K562 (cell line): ENCODE results near the gene RIPK3. TPM values are rescaled to one million over a fixed set of nuclear protein-coding genes. Genes with fewer than 3 reads are reported as not detected.

Experiments used
- ATAC-seq: fragments of 200-7000 bp; cut with Tn5 transposase; 3 replicates; pipeline ENCODE4 v1.9.1; 2020; ENCODE audit warnings: moderate library complexity
- BruUV-seq: library from RNA; stranded (reverse); fragments of 400-500 nt; replicated peaks from 2 replicates; lab custom pipeline; 2021; lab: Mats Ljungman, UMichigan
- CTCF ChIA-PET: fragments of 300-600 bp; formaldehyde crosslinking; extraction: SDS; loops from one replicate; lab custom pipeline; 2021; ENCODE audit warnings: low intra/inter-chr PET ratio; lab: Yijun Ruan, JAX
- POLR2A ChIA-PET: fragments of 300-600, 350-650 bp; sonication (Branson Sonifier 250); formaldehyde crosslinking; extraction: SDS; loops from one replicate; lab custom pipeline; 2021; ENCODE audit warnings: antibody characterized with exemption, inconsistent platforms; lab: Yijun Ruan, JAX
- DNase-seq, 4 experiments: peaks; one replicate each; pipeline versions ENCODE4 v3.0.0 to v3.0.0-alpha.2; 2011 to 2018; ENCODE audit warnings: low spot score in 3 of 4, mixed read lengths in 3 of 4; ENCODE audit errors: extremely low read depth in 1 of 4
- FAIRE-seq: peaks from 2 replicates; lab custom pipeline; 2011; peaks lifted over from hg19 to GRCh38; lab: Jason Lieb, UNC
- H2AFZ ChIP-seq: 2 replicates; pipeline ENCODE4 v1.6.0; 2011; ENCODE audit warnings: low read depth, low read length, control low read depth, inconsistent platforms
- H3K27ac ChIP-seq: fragments of 200-600 bp; 3 replicates; pipeline ENCODE4 v1.8.0; 2011; ENCODE audit warnings: low read depth, mild to moderate bottlenecking, control low read depth, inconsistent platforms, low read length, moderate library complexity, mixed read lengths; ENCODE audit errors: extremely low read depth
- H3K27me3 ChIP-seq, 2 experiments: fragments of 300-600 bp in 1 of 2; 2 replicates in 1 of 2; 3 replicates in 1 of 2; pipeline versions ENCODE4 v1.6.0 to v1.8.0; 2011; ENCODE audit warnings: inconsistent platforms in 2 of 2, low read length in 2 of 2, mild to moderate bottlenecking in 1 of 2, mixed read lengths in 1 of 2, moderate library complexity in 1 of 2; ENCODE audit not compliant: control insufficient read depth in 2 of 2, insufficient read depth in 2 of 2
- H3K36me3 ChIP-seq: fragments of 300-600 bp; 3 replicates; pipeline ENCODE4 v1.8.0; 2011; ENCODE audit warnings: mild to moderate bottlenecking, low read length, inconsistent platforms; ENCODE audit not compliant: control insufficient read depth, insufficient read depth
- H3K4me1 ChIP-seq, 2 experiments: fragments of 200-600 bp in 1 of 2; replicated peaks in 1 of 2; 2 replicates in 1 of 2; 3 replicates in 1 of 2; pipeline versions ENCODE4 v1.5.1 to v1.8.0; 2011; ENCODE audit warnings: inconsistent platforms in 2 of 2, low read length in 2 of 2, mild to moderate bottlenecking in 1 of 2, mixed read lengths in 1 of 2, moderate library complexity in 1 of 2; ENCODE audit not compliant: control insufficient read depth in 2 of 2, insufficient read depth in 2 of 2
- H3K4me2 ChIP-seq: 2 replicates; pipeline ENCODE4 v1.6.1; 2011; ENCODE audit warnings: low read length, control low read depth, inconsistent platforms, mixed read lengths; ENCODE audit not compliant: insufficient read depth
- H3K4me3 ChIP-seq: fragments of 200-600 bp; sonication (generic), shearing (Covaris generic); 2 replicates; pipeline ENCODE4 v1.5.1; 2016; ENCODE audit warnings: control low read depth, inconsistent platforms
- H3K79me2 ChIP-seq: fragments of 200-600 bp; 3 replicates; pipeline ENCODE4 v1.8.0; 2011; ENCODE audit warnings: low read length, inconsistent platforms; ENCODE audit not compliant: control insufficient read depth, insufficient read depth
- H3K9ac ChIP-seq, 2 experiments: 2 replicates each; pipeline versions ENCODE4 v1.6.0 to v1.6.1; 2011; ENCODE audit warnings: low read depth in 2 of 2, low read length in 2 of 2, control low read depth in 1 of 2, inconsistent platforms in 1 of 2, mild to moderate bottlenecking in 1 of 2, mixed read lengths in 1 of 2; ENCODE audit not compliant: insufficient read depth in 1 of 2
- H3K9me1 ChIP-seq: one replicate; pipeline ENCODE4 v1.6.0; 2011; ENCODE audit warnings: inconsistent platforms, mild to moderate bottlenecking, low read length, moderate library complexity; ENCODE audit not compliant: control insufficient read depth, insufficient read depth
- H3K9me3 ChIP-seq: replicated peaks from 2 replicates; pipeline ENCODE4 v1.5.1; 2011; ENCODE audit warnings: low read depth, low read length, inconsistent platforms; ENCODE audit not compliant: control insufficient read depth, insufficient read depth
- H4K20me1 ChIP-seq: replicated peaks from 2 replicates; pipeline ENCODE4 v1.6.1; 2011; ENCODE audit warnings: low read length, inconsistent platforms, mixed read lengths; ENCODE audit not compliant: control insufficient read depth, insufficient read depth
- NFRKB ChIP-seq: fragments of 450-650 bp; IDR thresholded peaks from 2 replicates; pipeline ENCODE4 v1.6.1; 2016; ENCODE audit warnings: low read depth
- STAT5A ChIP-seq: IDR thresholded peaks from 2 replicates; pipeline ENCODE4 v1.6.1; 2012; ENCODE audit warnings: low read length, inconsistent platforms, borderline replicate concordance
- WGBS: fragments of 100-300 bp; shearing (Covaris generic); methylation state at CpG from one replicate; pipeline ENCODE4 v1.1.6; 2016; ENCODE audit warnings: low coverage, mixed read lengths; ENCODE audit not compliant: insufficient coverage; ENCODE audit errors: missing lambda C conversion rate; 5-methylcytosine and 5-hydroxymethylcytosine counted together
- in situ Hi-C: fragments of 300-500 bp; cut with MboI; formaldehyde crosslinking; loops from 4 replicates; pipeline ENCODE4 v1.15.0; 2018; ENCODE audit warnings: inconsistent platforms, mixed read lengths
- intact Hi-C: fragments of 100-400 bp; cut with micrococcal nuclease; formaldehyde crosslinking; loops from 2 replicates; pipeline ENCODE4 v1.14.2; 2022
- polyA plus RNA-seq, 8 experiments: library from polyadenylated mRNA; depleted of rRNA in 4 of 8; stranded (reverse) in 5 of 8; unstranded in 3 of 8; fragments of >200 nt; fragmentation: Nextera tagmentation in 2 of 8; fragmentation: Illumina TruSeq in 1 of 8; extraction: Ambion mirVana in 2 of 8; extraction: Trizol in 1 of 8; gene quantifications; 2 replicates each; pipeline versions ENCODE4 v1.2.1 to v1.2.3, GENCODE V29; 2011 to 2014; ENCODE audit warnings: inconsistent platforms in 1 of 8, missing spikeins in 1 of 8
- total RNA-seq, 7 experiments: library from RNA; depleted of rRNA in 6 of 7; stranded (reverse); fragments of >200 nt in 6 of 7; fragmentation: Illumina TruSeq in 2 of 7; extraction: Trizol in 2 of 7; gene quantifications; 2 replicates each; pipeline versions ENCODE4 v1.2.1 to v1.2.3, GENCODE V29; 2011 to 2021; ENCODE audit warnings: low replicate concordance in 1 of 7
- TF ChIP-seq, protein P1 (sequence below): fragments of 250-450 bp; sonication (Bioruptor Pico); IDR thresholded peaks from 2 replicates; pipeline ENCODE4 v1.4.0; 2020; ENCODE audit warnings: mild to moderate bottlenecking, moderate library complexity
- TF ChIP-seq, protein P2 (sequence below): fragments of 250-450 bp; sonication (Bioruptor Pico); IDR thresholded peaks from 2 replicates; pipeline ENCODE4 v1.5.0; 2021

RIPK3 gene
- total and polyA plus RNA-seq, 9 of the 15 experiments (the other 6 are each of a cell fraction or from before 2014, with no cell fraction given), result 0.03 to 0.43 (median 0.28) TPM; not detected in 3

DNA sequence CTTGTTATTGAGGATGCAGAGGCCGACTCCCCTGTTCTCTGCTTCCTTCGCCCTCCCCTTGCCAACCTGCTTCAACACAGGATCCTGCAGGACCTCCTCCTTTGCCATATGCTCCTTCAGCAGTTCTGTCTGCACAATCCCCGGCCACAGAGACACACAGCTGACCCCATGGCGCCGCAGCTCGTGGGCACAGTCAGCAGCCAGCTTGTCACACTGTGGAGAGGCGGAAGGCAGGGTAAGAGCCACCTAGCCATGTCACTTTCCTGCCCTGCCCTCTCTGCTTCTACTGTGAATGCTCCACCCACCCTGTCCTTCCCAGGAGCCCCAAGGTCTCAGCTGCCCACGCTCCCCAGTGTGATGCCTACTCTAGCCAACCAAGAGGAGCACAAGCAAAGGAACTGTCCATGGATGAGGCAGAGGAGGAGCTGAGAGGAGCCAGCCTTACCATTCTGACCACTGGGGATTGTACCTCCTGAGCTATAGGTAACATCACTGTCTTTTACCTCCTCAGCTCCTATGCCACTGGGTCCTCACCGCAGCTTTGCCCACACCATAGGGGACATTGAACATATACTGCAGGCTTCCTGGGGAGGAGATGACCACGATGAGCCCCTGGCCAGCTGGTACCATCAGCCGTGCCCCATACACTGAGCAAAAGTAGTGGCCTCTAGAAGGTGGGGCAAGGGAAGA lies 47.5 kb downstream of the RIPK3 start (continued):
- TF ChIP-seq, protein P1, sequence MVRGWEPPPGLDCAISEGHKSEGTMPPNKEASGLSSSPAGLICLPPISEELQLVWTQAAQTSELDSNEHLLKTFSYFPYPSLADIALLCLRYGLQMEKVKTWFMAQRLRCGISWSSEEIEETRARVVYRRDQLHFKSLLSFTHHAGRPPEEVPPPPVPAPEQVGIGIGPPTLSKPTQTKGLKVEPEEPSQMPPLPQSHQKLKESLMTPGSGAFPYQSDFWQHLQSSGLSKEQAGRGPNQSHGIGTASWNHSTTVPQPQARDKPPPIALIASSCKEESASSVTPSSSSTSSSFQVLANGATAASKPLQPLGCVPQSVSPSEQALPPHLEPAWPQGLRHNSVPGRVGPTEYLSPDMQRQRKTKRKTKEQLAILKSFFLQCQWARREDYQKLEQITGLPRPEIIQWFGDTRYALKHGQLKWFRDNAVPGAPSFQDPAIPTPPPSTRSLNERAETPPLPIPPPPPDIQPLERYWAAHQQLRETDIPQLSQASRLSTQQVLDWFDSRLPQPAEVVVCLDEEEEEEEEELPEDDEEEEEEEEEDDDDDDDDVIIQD (CRISPR knock-in tag), result no peak

DNA sequence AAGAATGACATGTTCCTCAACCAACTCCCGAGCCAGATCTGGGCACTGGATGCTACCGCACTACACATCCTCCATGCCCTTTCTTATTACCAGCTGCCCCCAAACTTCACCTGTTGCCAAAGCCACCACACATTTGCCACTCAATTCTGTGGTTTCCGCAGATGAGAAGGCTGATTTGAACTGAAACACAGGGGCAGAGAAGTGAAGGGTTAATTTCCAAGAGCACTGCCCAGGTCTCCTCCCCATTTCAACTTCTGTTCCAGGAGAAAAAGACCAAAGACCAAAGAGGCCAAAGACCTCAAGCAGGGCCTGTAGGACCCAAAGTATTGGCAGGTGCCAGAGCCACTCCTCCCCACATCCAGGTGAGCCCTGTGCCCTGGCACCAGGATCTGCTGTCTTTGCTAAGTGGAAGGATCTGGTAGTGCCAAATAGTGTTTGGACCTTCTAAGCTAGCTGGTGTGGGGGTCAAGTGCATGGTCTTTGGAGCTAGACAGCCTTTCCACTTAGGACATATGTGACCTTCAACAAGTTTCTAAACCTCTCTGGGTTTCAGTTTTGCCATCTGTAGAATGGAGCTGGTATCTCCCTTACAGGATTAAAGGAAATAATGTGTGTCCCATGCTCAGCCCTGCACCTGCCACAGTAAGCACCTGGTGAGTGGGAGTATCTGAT lies 48.2 kb downstream of the RIPK3 start:
- Histone ChIP-seq H3K4me2 (no peak overlapping the region), H3K9me3 (no peaks in the 10 kb centered on the region), H3K27me3 (no peaks in the 10 kb centered on the region), H3K79me2 (no peaks in the 10 kb centered on the region), H3K9me1 (peaks cover 1% of the 10 kb centered on the region), H4K20me1 (no peaks in the 10 kb centered on the region), H3K27ac (no peak overlapping the region), H3K9ac (no peak overlapping the region), H2AFZ (no peak overlapping the region), H3K4me3 (no peak overlapping the region), H3K4me1 (peaks cover 0 to 1% of the 10 kb centered on the region in 2 experiments; a peak in 2 of 5 replicates), H3K36me3 (peaks cover 38% of the 10 kb centered on the region)
- no peak for DNase-seq
- 60% methylated on average over 2 of the region's 3 CpGs for WGBS
- no peak for FAIRE-seq
- intact Hi-C loops, result no loop called here
- BruUV-seq, result no TSS peak
- no peak for TF ChIP-seq STAT5A
- TF ChIP-seq, protein P2, sequence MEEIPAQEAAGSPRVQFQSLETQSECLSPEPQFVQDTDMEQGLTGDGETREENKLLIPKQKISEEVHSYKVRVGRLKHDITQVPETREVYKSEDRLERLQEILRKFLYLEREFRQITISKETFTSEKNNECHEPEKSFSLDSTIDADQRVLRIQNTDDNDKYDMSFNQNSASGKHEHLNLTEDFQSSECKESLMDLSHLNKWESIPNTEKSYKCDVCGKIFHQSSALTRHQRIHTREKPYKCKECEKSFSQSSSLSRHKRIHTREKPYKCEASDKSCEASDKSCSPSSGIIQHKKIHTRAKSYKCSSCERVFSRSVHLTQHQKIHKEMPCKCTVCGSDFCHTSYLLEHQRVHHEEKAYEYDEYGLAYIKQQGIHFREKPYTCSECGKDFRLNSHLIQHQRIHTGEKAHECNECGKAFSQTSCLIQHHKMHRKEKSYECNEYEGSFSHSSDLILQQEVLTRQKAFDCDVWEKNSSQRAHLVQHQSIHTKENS (CRISPR knock-in tag), result no peak
- no peak for TF ChIP-seq NFRKB
- ATAC-seq, result no peak
- ChIA-PET CTCF (no interaction called here), POLR2A (interaction anchor here (0.6 to 1.0 kb wide), 3 partner anchors 27 to 49 kb away, joined by 3 to 4 read pairs (median 4); partner anchors contain the start of gene TINF2)
- in situ Hi-C loops, result loop anchor here (10.0 kb wide), 1 partner anchor 277 kb away; no protein-coding TSS in a partner anchor
